SK-N-SH treated with all-trans-retinoic acid at 6 μM for 48 hours (cell line): ENCODE data around the gene TDRD9.

ENCODE experiments used
- ATAC-seq: fragments of 200-7000 bp; cut with Tn5 transposase; 3 replicates; pipeline ENCODE4 v1.9.1; 2020; ENCODE audit warnings: mild to moderate bottlenecking, moderate library complexity
- ARNTL ChIP-seq: fragments of 450-650 bp; formaldehyde crosslinking; IDR thresholded peaks from 2 replicates; pipeline ENCODE4 v1.5.0; 2020; ENCODE audit warnings: low read depth, mild to moderate bottlenecking, moderate library complexity, borderline replicate concordance
- BACH2 ChIP-seq: fragments of 250-450 bp; sonication (Bioruptor Pico); IDR thresholded peaks from 2 replicates; pipeline ENCODE4 v1.9.0; 2021; ENCODE audit warnings: mild to moderate bottlenecking, borderline replicate concordance
- CREB5 ChIP-seq: fragments of 250-450 bp; sonication (Bioruptor Pico); IDR thresholded peaks from 2 replicates; pipeline ENCODE4 v1.5.1; 2020; ENCODE audit warnings: low read depth, mild to moderate bottlenecking, moderate library complexity
- ESRRG ChIP-seq: fragments of 250-450 bp; sonication (Bioruptor Pico); IDR thresholded peaks from 2 replicates; pipeline ENCODE4 v1.6.1; 2021; ENCODE audit warnings: mild to moderate bottlenecking
- GLIS3 ChIP-seq: fragments of 250-450 bp; sonication (Bioruptor Pico); IDR thresholded peaks from 2 replicates; pipeline ENCODE4 v1.5.0; 2020; ENCODE audit warnings: mild to moderate bottlenecking, moderate library complexity
- ISL1 ChIP-seq: fragments of 250-450 bp; sonication (Bioruptor Pico); IDR thresholded peaks from 2 replicates; pipeline ENCODE4 v2.1.2; 2022; ENCODE audit warnings: mild to moderate bottlenecking, moderate library complexity
- PATZ1 ChIP-seq: fragments of 250-450 bp; sonication (Bioruptor Pico); IDR thresholded peaks from 2 replicates; pipeline ENCODE4 v1.8.0; 2020; ENCODE audit warnings: mild to moderate bottlenecking, moderate library complexity, borderline replicate concordance
- POU6F1 ChIP-seq: fragments of 250-450 bp; sonication (Bioruptor Pico); IDR thresholded peaks from 2 replicates; pipeline ENCODE4 v1.8.0; 2021; ENCODE audit warnings: low read depth, mild to moderate bottlenecking, moderate library complexity, borderline replicate concordance
- PPARA ChIP-seq: fragments of 250-450 bp; sonication (Bioruptor Pico); IDR thresholded peaks from 2 replicates; pipeline ENCODE4 v1.5.0; 2020; ENCODE audit warnings: mild to moderate bottlenecking, borderline replicate concordance
- RARB ChIP-seq: fragments of 250-450 bp; sonication (Bioruptor Pico); IDR thresholded peaks from 2 replicates; pipeline ENCODE4 v1.8.0; 2021; ENCODE audit warnings: mild to moderate bottlenecking, moderate library complexity
- TOX ChIP-seq: fragments of 250-450 bp; sonication (Bioruptor Pico); IDR thresholded peaks from 2 replicates; pipeline ENCODE4 v1.8.0; 2021; ENCODE audit warnings: mild to moderate bottlenecking, moderate library complexity, borderline replicate concordance
- ZC3H10 ChIP-seq: fragments of 250-450 bp; sonication (Bioruptor Pico); IDR thresholded peaks from 2 replicates; pipeline ENCODE4 v1.5.1; 2021; ENCODE audit warnings: mild to moderate bottlenecking, moderate library complexity
- ZFP3 ChIP-seq: fragments of 250-450 bp; sonication (Bioruptor Pico); IDR thresholded peaks from 2 replicates; pipeline ENCODE4 v1.5.0; 2020; ENCODE audit warnings: mild to moderate bottlenecking, moderate library complexity
- ZNF565 ChIP-seq: fragments of 450-650 bp; formaldehyde crosslinking; conservative IDR thresholded peaks from 2 replicates; pipeline ENCODE4 v1.5.0; 2020; ENCODE audit warnings: low read depth, mild to moderate bottlenecking, moderate library complexity
- ZNF70 ChIP-seq: fragments of 450-650 bp; formaldehyde crosslinking; IDR thresholded peaks from 2 replicates; pipeline ENCODE4 v1.5.0; 2020; ENCODE audit warnings: mild to moderate bottlenecking, moderate library complexity
- ZNF8 ChIP-seq: fragments of 450-650 bp; formaldehyde crosslinking; IDR thresholded peaks from 2 replicates; pipeline ENCODE4 v1.5.0; 2020; ENCODE audit warnings: mild to moderate bottlenecking, moderate library complexity

TDRD9 gene

GRCh38 chr14:104048758-104049507 lies 120.7 kb downstream of the TDRD9 start:
- no peak for ATAC-seq
- TF ChIP-seq BACH2 = no peak
- no peak for TF ChIP-seq RARB (CRISPR knock-in tag)
- no peak for TF ChIP-seq TOX (CRISPR knock-in tag)
- TF ChIP-seq CREB5 (CRISPR knock-in tag) = no peak
- no peak for TF ChIP-seq GLIS3 (CRISPR knock-in tag)
- no peak for TF ChIP-seq PPARA
- no peak for TF ChIP-seq PATZ1 (CRISPR knock-in tag)
- TF ChIP-seq ISL1 (CRISPR knock-in tag) = no peak
- TF ChIP-seq ZNF70 = no peak
- TF ChIP-seq ZFP3 (CRISPR knock-in tag) = no peak
- TF ChIP-seq, all 23 proteins: peak for 0

- ATAC-seq = no peak
- no peak for TF ChIP-seq ZNF565 (CRISPR knock-in tag)
- no peak for TF ChIP-seq PPARA
- no peak for TF ChIP-seq CREB5 (CRISPR knock-in tag)
- TF ChIP-seq, all 23 proteins: peak for 0
Measured at GRCh38 chr14:104049576-104050240, 121.5 kb downstream of the TDRD9 start.

GRCh38 chr14:104051092-104051813 lies 123.0 kb downstream of the TDRD9 start:
- no peak for TF ChIP-seq POU6F1 (CRISPR knock-in tag)
- TF ChIP-seq RARB (CRISPR knock-in tag) = no peak
- TF ChIP-seq CREB5 (CRISPR knock-in tag) = no peak
- no peak for TF ChIP-seq BACH2
- TF ChIP-seq ESRRG (CRISPR knock-in tag) = no peak
- no peak for TF ChIP-seq ZFP3 (CRISPR knock-in tag)
- no peak for TF ChIP-seq ARNTL (CRISPR knock-in tag)
- TF ChIP-seq TOX (CRISPR knock-in tag) = no peak
- TF ChIP-seq ZC3H10 = no peak
- no peak for TF ChIP-seq ZNF8

GRCh38 chr14:104054222-104054905 lies 126.1 kb downstream of the TDRD9 start:
- TF ChIP-seq POU6F1 (CRISPR knock-in tag) = no peak
- no peak for TF ChIP-seq ZNF565 (CRISPR knock-in tag)
- TF ChIP-seq PATZ1 (CRISPR knock-in tag) = no peak
- no peak for TF ChIP-seq ESRRG (CRISPR knock-in tag)
- no peak for TF ChIP-seq RARB (CRISPR knock-in tag)
- TF ChIP-seq CREB5 (CRISPR knock-in tag) = no peak
- no peak for TF ChIP-seq ZC3H10
- ATAC-seq = no peak

More at GRCh38 chr14:104051092-104051813, 123.0 kb downstream of the TDRD9 start:
- ATAC-seq = no peak
